ENCODE results near the gene FAM13B.
A peak's percentile ranks its signal among the peaks of the same experiment; 100 is the strongest.

Gene FAM13B

GRCh38 chr5:137933491-137933911 is 99.4 kb downstream of the FAM13B start:
- TF ChIP-seq CTCF (IDR thresholded peaks at IDR 0.05; ENCODE audit: insufficient read depth, low read depth, low read length, missing control alignments): no peak
- no peak for DNase-seq (ENCODE audit: low read depth)
- no peak overlapping the region for H3K4me3 ChIP-seq (ENCODE audit: low read depth, low read length)

- DNase-seq (ENCODE audit: low read depth): no peak
- H3K4me3 ChIP-seq (ENCODE audit: low read depth, low read length): no peak overlapping the region
- TF ChIP-seq CTCF (IDR thresholded peaks at IDR 0.05; ENCODE audit: insufficient read depth, low read depth, low read length, missing control alignments): no peak
Measured at GRCh38 chr5:137932800-137933199, 100.1 kb downstream of the FAM13B start.

- H3K4me3 ChIP-seq (ENCODE audit: low read depth, low read length): no peak overlapping the region
- no peak for TF ChIP-seq CTCF (IDR thresholded peaks at IDR 0.05; ENCODE audit: insufficient read depth, low read depth, low read length, missing control alignments)
- DNase-seq (ENCODE audit: low read depth): no peak
Measured at GRCh38 chr5:137923856-137924255, 109.0 kb downstream of the FAM13B start.

GRCh38 chr5:137921931-137922330 is 110.9 kb downstream of the FAM13B start:
- no peak for DNase-seq (ENCODE audit: low read depth)
- no peak overlapping the region for H3K4me3 ChIP-seq (ENCODE audit: low read depth, low read length)
- no peak for TF ChIP-seq CTCF (IDR thresholded peaks at IDR 0.05; ENCODE audit: insufficient read depth, low read depth, low read length, missing control alignments)

GRCh38 chr5:137916923-137917322 is 116.0 kb downstream of the FAM13B start:
- no peak for TF ChIP-seq CTCF (IDR thresholded peaks at IDR 0.05; ENCODE audit: insufficient read depth, low read depth, low read length, missing control alignments)
- H3K4me3 ChIP-seq (ENCODE audit: low read depth, low read length): no peak overlapping the region
- no peak for DNase-seq (ENCODE audit: low read depth)

GRCh38 chr5:137914758-137915157 is 118.1 kb downstream of the FAM13B start:
- DNase-seq (ENCODE audit: low read depth): no peak
- no peak for TF ChIP-seq CTCF (IDR thresholded peaks at IDR 0.05; ENCODE audit: insufficient read depth, low read depth, low read length, missing control alignments)
- no peak overlapping the region for H3K4me3 ChIP-seq (ENCODE audit: low read depth, low read length)

GRCh38 chr5:137902408-137903133 is 130.3 kb downstream of the FAM13B start:
- peak; percentile 25 for DNase-seq (ENCODE audit: low read depth)
- no peak for TF ChIP-seq CTCF (IDR thresholded peaks at IDR 0.05; ENCODE audit: insufficient read depth, low read depth, low read length, missing control alignments)
- H3K4me3 ChIP-seq (ENCODE audit: low read depth, low read length): no peak overlapping the region

Measured in GM12865 (cell line).